HepG2 (cell line): Measurements from ENCODE around the gene SEMA3G. TPM values are rescaled to one million over a fixed set of nuclear protein-coding genes. Genes with fewer than 3 reads are reported as not detected.
A peak's percentile ranks its signal among the peaks of the same experiment; 100 is the strongest.

Source experiments
- ARNTL ChIP-seq: sonication (generic); formaldehyde crosslinking; IDR thresholded peaks from 2 replicates; pipeline ENCODE4 v1.4.0; 2020; ENCODE audit warnings: mild to moderate bottlenecking, missing genetic modification reagents
- BCL3 ChIP-seq: sonication (generic); formaldehyde crosslinking; IDR thresholded peaks from 2 replicates; pipeline ENCODE4 v1.5.1; 2020; ENCODE audit warnings: mild to moderate bottlenecking, missing genetic modification reagents, moderate library complexity
- ETS1 ChIP-seq: sonication (generic); formaldehyde crosslinking; IDR thresholded peaks from 2 replicates; pipeline ENCODE4 v1.4.0; 2020; ENCODE audit warnings: missing genetic modification reagents
- FOXK1 ChIP-seq: sonication (generic); formaldehyde crosslinking; IDR thresholded peaks from 2 replicates; pipeline ENCODE4 v1.4.0; 2020; ENCODE audit warnings: low read depth, missing genetic modification reagents, borderline replicate concordance
- PTBP1 ChIP-seq: fragments of 200-400 bp; formaldehyde crosslinking; IDR thresholded peaks from 2 replicates; pipeline ENCODE4 v1.6.1; 2018; ENCODE audit warnings: low read length, low read depth; ENCODE audit not compliant: poor library complexity, severe bottlenecking
- RBM22 ChIP-seq: fragments of 200-400 bp; formaldehyde crosslinking; optimal IDR thresholded peaks from 2 replicates; pipeline ENCODE3; 2017; ENCODE audit warnings: mild to moderate bottlenecking, low read length, moderate library complexity
- RFX3 ChIP-seq: IDR thresholded peaks from 2 replicates; pipeline ENCODE4 v1.6.1; 2016; ENCODE audit warnings: missing biosample characterization, missing genetic modification reagents
- ZNF616 ChIP-seq: sonication (generic); formaldehyde crosslinking; IDR thresholded peaks from 2 replicates; pipeline ENCODE4 v1.5.0; 2020; ENCODE audit warnings: low read depth, mild to moderate bottlenecking, missing genetic modification reagents
- ZNF660 ChIP-seq: sonication (generic); formaldehyde crosslinking; IDR thresholded peaks from 2 replicates; pipeline ENCODE4 v1.5.1; 2020; ENCODE audit warnings: mild to moderate bottlenecking, low read depth, missing genetic modification reagents, borderline replicate concordance
- polyA plus RNA-seq, 8 experiments: library from polyadenylated mRNA; depleted of rRNA in 3 of 8; stranded (reverse) in 7 of 8; unstranded in 1 of 8; fragments of >200 nt; fragmentation: Illumina TruSeq in 4 of 8; extraction: Trizol in 4 of 8; gene quantifications; 2 replicates each; pipeline versions ENCODE4 v1.2.1 to v1.2.3, GENCODE V29; 2011 to 2016; ENCODE audit warnings: low read depth in 4 of 8, missing spikeins in 1 of 8, mixed read lengths in 1 of 8; ENCODE audit not compliant: insufficient read depth in 1 of 8
- total RNA-seq, 5 experiments: library from RNA; depleted of rRNA; stranded (reverse); fragments of >200 nt; fragmentation: Illumina TruSeq; extraction: Trizol; gene quantifications; 2 replicates each; pipeline ENCODE4 v1.2.3, GENCODE V29; 2016; ENCODE audit warnings: low read depth in 1 of 5
- TF ChIP-seq, protein P1 (sequence below): sonication (generic); formaldehyde crosslinking; IDR thresholded peaks from 2 replicates; pipeline ENCODE4 v1.5.1; 2020; ENCODE audit warnings: missing genetic modification reagents, mild to moderate bottlenecking, borderline replicate concordance
- TF ChIP-seq, protein P2 (sequence below): sonication (generic); formaldehyde crosslinking; IDR thresholded peaks from 2 replicates; pipeline ENCODE4 v1.4.0; 2020; ENCODE audit warnings: missing genetic modification reagents; ENCODE audit errors: not compliant biosample characterization
- TF ChIP-seq, protein P3 (sequence below): sonication (generic); formaldehyde crosslinking; IDR thresholded peaks from 2 replicates; pipeline ENCODE4 v1.9.0; 2021; ENCODE audit warnings: missing genetic modification reagents, mild to moderate bottlenecking, borderline replicate concordance
- TF ChIP-seq, protein P4 (sequence below): sonication (generic); formaldehyde crosslinking; IDR thresholded peaks from 2 replicates; pipeline ENCODE4 v1.4.0; 2020; ENCODE audit warnings: missing genetic modification reagents, borderline replicate concordance

Gene SEMA3G
- total and polyA plus RNA-seq, 2 of the 13 experiments (the other 11 are each of a cell fraction or from before 2014, with no cell fraction given): 6.1 to 8.3 TPM

GRCh38 chr3:52429779-52430415 lies 15.0 kb downstream of the SEMA3G start (continued):
- TF ChIP-seq, protein P1, sequence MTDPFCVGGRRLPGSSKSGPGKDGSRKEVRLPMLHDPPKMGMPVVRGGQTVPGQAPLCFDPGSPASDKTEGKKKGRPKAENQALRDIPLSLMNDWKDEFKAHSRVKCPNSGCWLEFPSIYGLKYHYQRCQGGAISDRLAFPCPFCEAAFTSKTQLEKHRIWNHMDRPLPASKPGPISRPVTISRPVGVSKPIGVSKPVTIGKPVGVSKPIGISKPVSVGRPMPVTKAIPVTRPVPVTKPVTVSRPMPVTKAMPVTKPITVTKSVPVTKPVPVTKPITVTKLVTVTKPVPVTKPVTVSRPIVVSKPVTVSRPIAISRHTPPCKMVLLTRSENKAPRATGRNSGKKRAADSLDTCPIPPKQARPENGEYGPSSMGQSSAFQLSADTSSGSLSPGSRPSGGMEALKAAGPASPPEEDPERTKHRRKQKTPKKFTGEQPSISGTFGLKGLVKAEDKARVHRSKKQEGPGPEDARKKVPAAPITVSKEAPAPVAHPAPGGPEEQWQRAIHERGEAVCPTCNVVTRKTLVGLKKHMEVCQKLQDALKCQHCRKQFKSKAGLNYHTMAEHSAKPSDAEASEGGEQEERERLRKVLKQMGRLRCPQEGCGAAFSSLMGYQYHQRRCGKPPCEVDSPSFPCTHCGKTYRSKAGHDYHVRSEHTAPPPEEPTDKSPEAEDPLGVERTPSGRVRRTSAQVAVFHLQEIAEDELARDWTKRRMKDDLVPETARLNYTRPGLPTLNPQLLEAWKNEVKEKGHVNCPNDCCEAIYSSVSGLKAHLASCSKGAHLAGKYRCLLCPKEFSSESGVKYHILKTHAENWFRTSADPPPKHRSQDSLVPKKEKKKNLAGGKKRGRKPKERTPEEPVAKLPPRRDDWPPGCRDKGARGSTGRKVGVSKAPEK: no peak
- TF ChIP-seq, protein P2, sequence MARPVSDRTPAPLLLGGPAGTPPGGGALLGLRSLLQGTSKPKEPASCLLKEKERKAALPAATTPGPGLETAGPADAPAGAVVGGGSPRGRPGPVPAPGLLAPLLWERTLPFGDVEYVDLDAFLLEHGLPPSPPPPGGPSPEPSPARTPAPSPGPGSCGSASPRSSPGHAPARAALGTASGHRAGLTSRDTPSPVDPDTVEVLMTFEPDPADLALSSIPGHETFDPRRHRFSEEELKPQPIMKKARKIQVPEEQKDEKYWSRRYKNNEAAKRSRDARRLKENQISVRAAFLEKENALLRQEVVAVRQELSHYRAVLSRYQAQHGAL: no peak
- no peak for TF ChIP-seq ETS1 (CRISPR knock-in tag)
- TF ChIP-seq RFX3 (CRISPR knock-in tag): no peak
- 0 out of 2 replicates have a peak, but pooled peaks have one; percentile 18 for TF ChIP-seq FOXK1
- no peak for TF ChIP-seq RBM22
- TF ChIP-seq, protein P3, sequence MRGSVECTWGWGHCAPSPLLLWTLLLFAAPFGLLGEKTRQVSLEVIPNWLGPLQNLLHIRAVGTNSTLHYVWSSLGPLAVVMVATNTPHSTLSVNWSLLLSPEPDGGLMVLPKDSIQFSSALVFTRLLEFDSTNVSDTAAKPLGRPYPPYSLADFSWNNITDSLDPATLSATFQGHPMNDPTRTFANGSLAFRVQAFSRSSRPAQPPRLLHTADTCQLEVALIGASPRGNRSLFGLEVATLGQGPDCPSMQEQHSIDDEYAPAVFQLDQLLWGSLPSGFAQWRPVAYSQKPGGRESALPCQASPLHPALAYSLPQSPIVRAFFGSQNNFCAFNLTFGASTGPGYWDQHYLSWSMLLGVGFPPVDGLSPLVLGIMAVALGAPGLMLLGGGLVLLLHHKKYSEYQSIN (CRISPR knock-in tag): no peak
- TF ChIP-seq ARNTL: peak; percentile 62
- no peak for TF ChIP-seq ZNF660 (CRISPR knock-in tag)
- peak; percentile 45; the same call in 1 of the 2 replicates for TF ChIP-seq BCL3 (CRISPR knock-in tag)
- TF ChIP-seq PTBP1: no peak
- TF ChIP-seq, protein P4, sequence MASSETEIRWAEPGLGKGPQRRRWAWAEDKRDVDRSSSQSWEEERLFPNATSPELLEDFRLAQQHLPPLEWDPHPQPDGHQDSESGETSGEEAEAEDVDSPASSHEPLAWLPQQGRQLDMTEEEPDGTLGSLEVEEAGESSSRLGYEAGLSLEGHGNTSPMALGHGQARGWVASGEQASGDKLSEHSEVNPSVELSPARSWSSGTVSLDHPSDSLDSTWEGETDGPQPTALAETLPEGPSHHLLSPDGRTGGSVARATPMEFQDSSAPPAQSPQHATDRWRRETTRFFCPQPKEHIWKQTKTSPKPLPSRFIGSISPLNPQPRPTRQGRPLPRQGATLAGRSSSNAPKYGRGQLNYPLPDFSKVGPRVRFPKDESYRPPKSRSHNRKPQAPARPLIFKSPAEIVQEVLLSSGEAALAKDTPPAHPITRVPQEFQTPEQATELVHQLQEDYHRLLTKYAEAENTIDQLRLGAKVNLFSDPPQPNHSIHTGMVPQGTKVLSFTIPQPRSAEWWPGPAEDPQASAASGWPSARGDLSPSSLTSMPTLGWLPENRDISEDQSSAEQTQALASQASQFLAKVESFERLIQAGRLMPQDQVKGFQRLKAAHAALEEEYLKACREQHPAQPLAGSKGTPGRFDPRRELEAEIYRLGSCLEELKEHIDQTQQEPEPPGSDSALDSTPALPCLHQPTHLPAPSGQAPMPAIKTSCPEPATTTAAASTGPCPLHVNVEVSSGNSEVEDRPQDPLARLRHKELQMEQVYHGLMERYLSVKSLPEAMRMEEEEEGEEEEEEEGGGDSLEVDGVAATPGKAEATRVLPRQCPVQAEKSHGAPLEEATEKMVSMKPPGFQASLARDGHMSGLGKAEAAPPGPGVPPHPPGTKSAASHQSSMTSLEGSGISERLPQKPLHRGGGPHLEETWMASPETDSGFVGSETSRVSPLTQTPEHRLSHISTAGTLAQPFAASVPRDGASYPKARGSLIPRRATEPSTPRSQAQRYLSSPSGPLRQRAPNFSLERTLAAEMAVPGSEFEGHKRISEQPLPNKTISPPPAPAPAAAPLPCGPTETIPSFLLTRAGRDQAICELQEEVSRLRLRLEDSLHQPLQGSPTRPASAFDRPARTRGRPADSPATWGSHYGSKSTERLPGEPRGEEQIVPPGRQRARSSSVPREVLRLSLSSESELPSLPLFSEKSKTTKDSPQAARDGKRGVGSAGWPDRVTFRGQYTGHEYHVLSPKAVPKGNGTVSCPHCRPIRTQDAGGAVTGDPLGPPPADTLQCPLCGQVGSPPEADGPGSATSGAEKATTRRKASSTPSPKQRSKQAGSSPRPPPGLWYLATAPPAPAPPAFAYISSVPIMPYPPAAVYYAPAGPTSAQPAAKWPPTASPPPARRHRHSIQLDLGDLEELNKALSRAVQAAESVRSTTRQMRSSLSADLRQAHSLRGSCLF (CRISPR knock-in tag): no peak
- TF ChIP-seq ZNF616 (CRISPR knock-in tag): no peak
